CD4-positive, alpha-beta T cell (primary cell): ENCODE results near the gene TSHZ3. TPM values are rescaled to one million over a fixed set of nuclear protein-coding genes. Genes with fewer than 3 reads are reported as not detected.

Experiments
- ATAC-seq: fragments of 200-7000 bp; cut with Tn5 transposase; one replicate; pipeline ENCODE4 v1.10.0; 2022; ENCODE audit warnings: mild to moderate bottlenecking; ENCODE audit not compliant: poor library complexity
- CTCF ChIA-PET: fragments of 350-600 bp; sonication (Branson Sonifier 250); formaldehyde crosslinking; loops from one replicate; lab custom pipeline; 2021; ENCODE audit warnings: antibody characterized with exemption, inconsistent platforms; lab: Charles Lee
- POLR2A ChIA-PET: fragments of 350-600 bp; sonication (Branson Sonifier 250); formaldehyde crosslinking; loops from one replicate; lab custom pipeline; 2021; ENCODE audit warnings: antibody characterized with exemption, inconsistent platforms; lab: Charles Lee
- DNase-seq, 14 experiments: peaks; one replicate each; pipeline ENCODE4 v3.0.0-alpha.2; 2013 to 2020; ENCODE audit warnings: mixed read lengths in 2 of 14
- H3K27ac ChIP-seq, 2 donors: one replicate each; pipeline versions ENCODE4 v1.5.1 to v1.7.0; 2013; ENCODE audit warnings: low read length in 2 of 2, low read depth in 1 of 2, mild to moderate bottlenecking in 1 of 2
- H3K27me3 ChIP-seq, 2 experiments: 1 replicate in 1 of 2; 2 replicates in 1 of 2; pipeline versions ENCODE4 v1.6.1 to v1.7.0; 2013; ENCODE audit warnings: low read length in 2 of 2, control low read depth in 1 of 2, mild to moderate bottlenecking in 1 of 2, moderate library complexity in 1 of 2; ENCODE audit not compliant: insufficient read depth in 2 of 2, control insufficient read depth in 1 of 2
- H3K36me3 ChIP-seq: one replicate; pipeline ENCODE4 v1.6.1; 2013; ENCODE audit warnings: low read length, control low read depth; ENCODE audit not compliant: insufficient read depth
- H3K4me1 ChIP-seq: one replicate; pipeline ENCODE4 v1.6.1; 2013; ENCODE audit warnings: low read length, control low read depth; ENCODE audit not compliant: insufficient read depth
- H3K4me3 ChIP-seq: one replicate; pipeline ENCODE4 v1.5.1; 2013; ENCODE audit warnings: mild to moderate bottlenecking, low read length, moderate library complexity
- H3K9me3 ChIP-seq, 2 experiments: 1 replicate in 1 of 2; 2 replicates in 1 of 2; pipeline versions ENCODE4 v1.6.1 to v1.7.0; 2013; ENCODE audit warnings: low read length in 2 of 2, mild to moderate bottlenecking in 2 of 2, control low read depth in 1 of 2, moderate library complexity in 1 of 2; ENCODE audit not compliant: control insufficient read depth in 1 of 2, insufficient read depth in 1 of 2
- H3K27ac Mint-ChIP-seq: one replicate; pipeline ENCODE4 v1.8.0; 2020; ENCODE audit warnings: mixed read lengths
- H3K27me3 Mint-ChIP-seq: one replicate; pipeline ENCODE4 v1.8.0; 2021; ENCODE audit warnings: mixed read lengths
- H3K36me3 Mint-ChIP-seq: one replicate; pipeline ENCODE4 v1.8.0; 2021; ENCODE audit warnings: low read depth, mixed read lengths
- H3K4me1 Mint-ChIP-seq: one replicate; pipeline ENCODE4 v1.8.0; 2021; ENCODE audit warnings: low read depth, mixed read lengths
- H3K4me3 Mint-ChIP-seq: one replicate; pipeline ENCODE4 v1.8.0; 2020; ENCODE audit warnings: mild to moderate bottlenecking, mixed read lengths
- H3K9me3 Mint-ChIP-seq: one replicate; pipeline ENCODE4 v1.8.0; 2020; ENCODE audit warnings: mixed read lengths
- intact Hi-C, 2 experiments: fragments of 100-400 bp; cut with DNase I in 1 of 2; cut with micrococcal nuclease in 1 of 2; formaldehyde crosslinking; loops; one replicate each; pipeline versions ENCODE4 v1.15.1 to v1.9.0; 2023 to 2025; cut with DNase I, micrococcal nuclease
- total RNA-seq, 174 experiments: library from RNA in 2 of 174; stranded (reverse) in 2 of 174; gene quantifications; one replicate each; pipeline ENCODE4 v1.2.3 and lab custom pipeline; 2021 to 2026
- TF ChIP-seq, protein P1 (sequence below): fragments of 200-600 bp; IDR thresholded peaks from one replicate; pipeline ENCODE4 v1.8.0; 2022; ENCODE audit warnings: antibody characterized with exemption, mild to moderate bottlenecking

TSHZ3 gene
- total RNA-seq, 2 experiments from 2014 or later = 0.38 to 0.61 TPM

DNA sequence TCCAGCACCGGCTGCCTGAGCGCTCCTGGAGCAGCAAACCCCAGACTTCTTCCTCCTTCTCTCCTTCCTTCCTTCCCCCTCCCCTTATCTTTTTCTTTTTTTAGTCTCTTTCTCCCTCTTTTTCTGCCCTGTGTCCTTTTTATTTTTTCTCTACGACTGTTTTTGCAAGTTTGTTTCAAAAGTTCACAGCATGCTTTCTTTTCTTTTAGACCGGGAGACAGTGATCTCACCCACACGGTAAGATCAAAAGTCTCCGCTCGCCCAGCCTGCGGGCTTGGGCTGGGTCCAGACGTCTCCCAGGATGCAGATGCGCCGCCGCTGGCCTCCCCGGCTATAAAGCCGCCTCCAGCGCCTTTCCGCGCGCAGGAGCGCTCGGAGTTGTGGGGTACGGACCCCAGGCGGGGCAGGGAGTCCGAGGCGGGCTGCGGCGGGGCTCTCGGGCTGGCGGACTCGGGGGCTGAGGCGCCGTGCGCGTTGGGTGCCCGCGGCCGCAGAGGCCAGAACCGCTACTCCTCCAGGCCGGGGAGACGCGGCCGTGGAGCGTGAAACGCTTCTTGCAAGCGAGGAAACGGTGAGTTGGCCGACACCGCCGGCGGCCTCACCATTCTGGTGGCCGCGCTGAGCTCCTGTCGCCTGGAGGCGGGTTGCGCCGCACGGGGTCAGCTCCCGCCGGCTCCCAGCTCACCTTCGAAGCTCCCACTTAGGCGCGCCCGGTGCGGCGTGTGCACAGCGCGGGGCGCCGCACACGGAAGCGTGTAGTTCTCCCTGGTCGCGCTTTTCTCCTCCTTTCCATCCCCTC lies 2.0 kb upstream of the TSHZ3 start:
- ATAC-seq (no peak), DNase-seq (peak in 2 of 14 experiments; percentile 35 to 36)
- Histone ChIP-seq H3K9me3 (peaks cover 0 to 26% of the 10 kb centered on the region in 2 experiments), H3K36me3 (no peaks in the 10 kb centered on the region), H3K4me3 (peak overlapping the region; percentile 53), H3K27me3 (peaks cover 69 to 83% of the 10 kb centered on the region in 2 experiments), H3K27ac (no peak overlapping the region), H3K4me1 (peaks cover 62% of the 10 kb centered on the region)
- Mint-ChIP-seq H3K27ac (no peak overlapping the region), H3K36me3 (peaks cover 4% of the 10 kb centered on the region), H3K4me3 (peak overlapping the region; percentile 96), H3K9me3 (no peaks in the 10 kb centered on the region), H3K4me1 (peaks cover 58% of the 10 kb centered on the region), H3K27me3 (peaks cover 79% of the 10 kb centered on the region)
- POLR2A ChIA-PET = interaction anchor here (1.3 kb wide), 1 partner anchor 137 kb away, joined by 3 read pairs; no protein-coding TSS in a partner anchor
- intact Hi-C loops = loop anchor here in 1 of 2 experiments (5.0 to 10.0 kb wide), 4 partner anchors 134 to 1626 kb away; no protein-coding TSS in a partner anchor
- TF ChIP-seq, protein P1, sequence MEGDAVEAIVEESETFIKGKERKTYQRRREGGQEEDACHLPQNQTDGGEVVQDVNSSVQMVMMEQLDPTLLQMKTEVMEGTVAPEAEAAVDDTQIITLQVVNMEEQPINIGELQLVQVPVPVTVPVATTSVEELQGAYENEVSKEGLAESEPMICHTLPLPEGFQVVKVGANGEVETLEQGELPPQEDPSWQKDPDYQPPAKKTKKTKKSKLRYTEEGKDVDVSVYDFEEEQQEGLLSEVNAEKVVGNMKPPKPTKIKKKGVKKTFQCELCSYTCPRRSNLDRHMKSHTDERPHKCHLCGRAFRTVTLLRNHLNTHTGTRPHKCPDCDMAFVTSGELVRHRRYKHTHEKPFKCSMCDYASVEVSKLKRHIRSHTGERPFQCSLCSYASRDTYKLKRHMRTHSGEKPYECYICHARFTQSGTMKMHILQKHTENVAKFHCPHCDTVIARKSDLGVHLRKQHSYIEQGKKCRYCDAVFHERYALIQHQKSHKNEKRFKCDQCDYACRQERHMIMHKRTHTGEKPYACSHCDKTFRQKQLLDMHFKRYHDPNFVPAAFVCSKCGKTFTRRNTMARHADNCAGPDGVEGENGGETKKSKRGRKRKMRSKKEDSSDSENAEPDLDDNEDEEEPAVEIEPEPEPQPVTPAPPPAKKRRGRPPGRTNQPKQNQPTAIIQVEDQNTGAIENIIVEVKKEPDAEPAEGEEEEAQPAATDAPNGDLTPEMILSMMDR = no peak
- CTCF ChIA-PET = interaction anchor here (1.0 kb wide), 1 partner anchor 11 kb away, joined by 3 read pairs; no protein-coding TSS in a partner anchor

DNA sequence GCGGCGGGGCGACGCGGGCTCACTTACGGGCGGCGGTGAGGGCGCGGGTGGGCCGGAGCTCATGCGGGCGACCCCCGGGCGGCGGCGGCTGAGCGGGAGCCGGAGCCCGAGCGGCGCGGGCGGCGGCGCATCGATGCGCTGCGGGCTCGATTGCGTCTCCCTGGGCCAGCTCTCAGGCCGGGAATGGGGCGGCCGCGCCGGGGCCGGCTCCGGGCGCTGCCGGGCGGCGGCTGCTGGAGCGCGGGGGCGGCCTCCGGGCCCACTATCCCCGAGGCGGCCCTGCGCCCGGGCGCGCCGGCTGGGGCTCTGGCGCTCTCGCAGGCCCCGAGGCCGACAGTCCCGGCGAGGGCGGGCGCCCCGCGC lies 1.4 kb upstream of the TSHZ3 start:
- intact Hi-C loops = loop anchor here in 1 of 2 experiments (5.0 to 10.0 kb wide), 4 partner anchors 133 to 1626 kb away; no protein-coding TSS in a partner anchor
- H3K36me3 Mint-ChIP-seq = peaks cover 4% of the 10 kb centered on the region

DNA sequence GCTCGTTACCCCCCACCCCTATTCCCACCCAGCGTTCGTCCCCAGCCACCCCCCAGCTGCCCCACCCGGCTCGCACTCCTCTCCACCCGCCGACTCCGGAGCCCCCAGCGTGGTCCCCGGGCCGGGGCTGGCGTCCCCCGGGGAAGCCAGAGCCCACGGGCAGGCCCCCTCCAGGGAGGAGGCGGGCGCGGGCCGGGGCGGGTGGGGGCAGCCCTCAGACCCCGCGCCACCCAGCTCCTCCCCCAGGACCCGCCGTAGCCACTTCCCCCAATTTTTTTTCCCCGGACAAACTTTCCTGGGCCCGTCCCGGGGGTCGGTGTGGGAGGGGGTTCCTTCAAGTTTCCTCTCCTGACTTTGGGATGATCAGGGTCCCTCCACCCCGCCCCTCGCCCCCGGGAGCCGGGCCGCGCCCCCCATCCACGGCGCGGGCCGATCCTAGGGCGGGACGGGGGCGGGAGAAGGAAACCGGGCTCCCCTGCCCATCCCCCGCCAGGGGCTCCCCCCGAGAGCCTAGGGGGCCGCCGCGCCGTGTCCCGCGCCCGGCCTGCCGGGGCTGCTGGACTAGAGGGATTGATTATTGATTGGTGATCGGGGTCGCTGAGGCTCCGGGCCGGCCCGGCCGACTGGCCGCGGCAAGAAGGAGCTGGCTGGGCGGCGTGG lies 927 bp upstream of the TSHZ3 start:
- Mint-ChIP-seq H3K36me3 (peaks cover 4% of the 10 kb centered on the region), H3K27ac (no peak overlapping the region), H3K9me3 (no peaks in the 10 kb centered on the region), H3K4me1 (peaks cover 49% of the 10 kb centered on the region), H3K27me3 (peaks cover 77% of the 10 kb centered on the region), H3K4me3 (peak overlapping the region; percentile 67)
- H3K4me3 ChIP-seq = peak overlapping the region; percentile 40
- H3K27ac ChIP-seq = no peak overlapping the region
- ChIA-PET CTCF (no interaction called here), POLR2A (interaction anchor here (0.8 to 1.3 kb wide), 2 partner anchors 10 to 136 kb away, joined by 3 read pairs; no protein-coding TSS in a partner anchor)
- ATAC-seq = no peak
- H3K36me3 ChIP-seq = no peaks in the 10 kb centered on the region
- peaks cover 0 to 22% of the 10 kb centered on the region in 2 experiments for H3K9me3 ChIP-seq
- intact Hi-C loops = loop anchor here in 1 of 2 experiments (5.0 to 10.0 kb wide), 4 partner anchors 133 to 1625 kb away; no protein-coding TSS in a partner anchor
- DNase-seq = peak in 1 of 14 experiments; percentile 11
- TF ChIP-seq, protein P1 = no peak
- H3K27me3 ChIP-seq = peaks cover 68 to 82% of the 10 kb centered on the region in 2 experiments
- H3K4me1 ChIP-seq = peaks cover 58% of the 10 kb centered on the region

More for the DNA sequence above, 1.4 kb upstream of the TSHZ3 start:
- H3K4me1 Mint-ChIP-seq = peaks cover 54% of the 10 kb centered on the region
- peaks cover 79% of the 10 kb centered on the region for H3K27me3 Mint-ChIP-seq
- ATAC-seq = no peak
- H3K4me3 Mint-ChIP-seq = peak overlapping the region; percentile 67
- Histone ChIP-seq H3K36me3 (no peaks in the 10 kb centered on the region), H3K4me3 (peak overlapping the region; percentile 53), H3K27ac (no peak overlapping the region), H3K27me3 (peaks cover 69 to 83% of the 10 kb centered on the region in 2 experiments), H3K9me3 (peaks cover 0 to 24% of the 10 kb centered on the region in 2 experiments), H3K4me1 (peaks cover 60% of the 10 kb centered on the region)
- CTCF ChIA-PET = no interaction called here
- TF ChIP-seq, protein P1 = no peak
- DNase-seq = peak in 4 of 14 experiments; percentile 36 to 57 (median 48)
- POLR2A ChIA-PET = interaction anchor here (1.3 kb wide), 1 partner anchor 136 kb away, joined by 3 read pairs; no protein-coding TSS in a partner anchor
- H3K27ac Mint-ChIP-seq = no peak overlapping the region
- H3K9me3 Mint-ChIP-seq = no peaks in the 10 kb centered on the region
